ENCODE results near the gene DNAI7.

Gene DNAI7

GRCh38 chr12:25099010-25099409 lies 96.0 kb downstream of the DNAI7 start:
- no peak for DNase-seq

- DNase-seq, result no peak
Measured at GRCh38 chr12:25089738-25090137, 105.2 kb downstream of the DNAI7 start.

GRCh38 chr12:25087596-25087995 lies 107.4 kb downstream of the DNAI7 start:
- no peak for DNase-seq

GRCh38 chr12:25084816-25085215 lies 110.1 kb downstream of the DNAI7 start:
- no peak for DNase-seq

- no peak for DNase-seq
Measured at GRCh38 chr12:25083211-25083610, 111.7 kb downstream of the DNAI7 start.

- no peak for DNase-seq
Measured at GRCh38 chr12:25082628-25083027, 112.3 kb downstream of the DNAI7 start.

- no peak for DNase-seq
Measured at GRCh38 chr12:25079393-25079792, 115.6 kb downstream of the DNAI7 start.

- no peak for DNase-seq
Measured at GRCh38 chr12:25074954-25075353, 120.0 kb downstream of the DNAI7 start.

GRCh38 chr12:25074113-25074512 lies 120.8 kb downstream of the DNAI7 start:
- DNase-seq, result no peak

- no peak for DNase-seq
Measured at GRCh38 chr12:25072906-25073650, 121.9 kb downstream of the DNAI7 start.

GRCh38 chr12:25071366-25071765 lies 123.6 kb downstream of the DNAI7 start:
- DNase-seq, result no peak

- DNase-seq, result no peak
Measured at GRCh38 chr12:25069224-25069623, 125.7 kb downstream of the DNAI7 start.

- DNase-seq, result no peak
Measured at GRCh38 chr12:25065035-25065434, 129.9 kb downstream of the DNAI7 start.

- DNase-seq, result no peak
Measured at GRCh38 chr12:25063873-25064628, 130.9 kb downstream of the DNAI7 start.

- no peak for DNase-seq
Measured at GRCh38 chr12:25058658-25059058, 136.3 kb downstream of the DNAI7 start.
